ENCODE results near the gene BHLHE40. TPM values are rescaled to one million over a fixed set of nuclear protein-coding genes. Genes with fewer than 3 reads are reported as not detected.

The BHLHE40 gene
- total and polyA plus RNA-seq, 2 donors (not counting 3 experiments of a cell fraction or from before 2014, with no cell fraction given): 40.3 to 57.9 TPM

DNA sequence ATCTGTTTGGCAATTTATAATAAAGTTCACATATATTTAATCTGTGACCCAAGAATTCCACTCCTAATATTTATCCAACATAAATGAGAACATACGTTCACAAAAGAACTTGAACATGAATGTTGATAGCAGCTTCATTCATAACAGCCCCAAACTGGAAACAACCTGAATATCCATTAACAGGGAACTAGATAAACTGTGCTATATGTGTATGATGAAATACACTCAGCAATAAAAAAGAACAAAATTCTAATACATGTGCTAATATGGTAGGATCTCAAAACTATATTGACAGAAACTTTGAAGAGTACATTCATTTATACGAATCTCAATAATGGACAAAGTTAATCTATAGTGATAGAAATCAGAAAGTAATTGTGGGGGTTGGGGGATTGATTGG, 5.1 kb upstream of the BHLHE40 start:
- no TSS peak for BruUV-seq (replicated peaks)
- Histone ChIP-seq H3K9ac (replicated peaks; ENCODE audit: extremely low read depth, insufficient read depth, low read length) (no peak overlapping the region), H3K4me2 (ENCODE audit: insufficient read depth, low read length) (no peak overlapping the region), H2AFZ (ENCODE audit: low read depth, low read length) (no peak overlapping the region), H3K27me3 (ENCODE audit: control insufficient read depth in 2 of 2, insufficient read depth in 2 of 2, low read length in 2 of 2) (no peaks in the 10 kb centered on the region), H4K20me1 (replicated peaks; ENCODE audit: control insufficient read depth, extremely low read depth, insufficient read depth, low read length) (no peaks in the 10 kb centered on the region), H3K36me3 (ENCODE audit: control insufficient read depth in 2 of 2, extremely low read depth in 1 of 2, insufficient read depth in 2 of 2, low read length in 2 of 2) (no peaks in the 10 kb centered on the region), H3K4me3 (replicated peaks in 1 of 3; ENCODE audit: insufficient read depth in 1 of 3, low read depth in 1 of 3, low read length in 3 of 3) (no peak overlapping the region), H3K79me2 (ENCODE audit: control insufficient read depth, insufficient read depth, low read length) (no peaks in the 10 kb centered on the region), H3K9me3 (replicated peaks; ENCODE audit: control insufficient read depth, insufficient read depth, low read length) (no peaks in the 10 kb centered on the region), H3K4me1 (ENCODE audit: control insufficient read depth, extremely low read depth, insufficient read depth, low read length) (peaks cover 20% of the 10 kb centered on the region), H3K9me1 (replicated peaks; ENCODE audit: control insufficient read depth, extremely low read depth, insufficient read depth, low read length) (no peaks in the 10 kb centered on the region), H3K27ac (ENCODE audit: insufficient read depth, low read depth, low read length) (no peak overlapping the region)
- dilution Hi-C loops (cut with MboI; ENCODE audit: extremely low pct_ligation_motif_present, low sequenced_read_pairs) (no loop called here), intact Hi-C loops (cut with micrococcal nuclease) (no loop called here)
- POLR2A ChIA-PET: no interaction called here
- CTCF ChIA-PET: interaction anchor here (1.8 to 13.6 kb wide), 3 partner anchors 51 to 84 kb away, joined by 4 to 327 read pairs (median 46); no protein-coding TSS in a partner anchor
- DNase-seq (ENCODE audit: low read depth, low spot score): no peak
- no peak for TF ChIP-seq MYC (IDR thresholded peaks at IDR 0.05; ENCODE audit: low read depth, low read length)
- TF ChIP-seq EZH2 (IDR thresholded peaks at IDR 0.05; ENCODE audit: borderline replicate concordance, low read depth, low read length, severe bottlenecking): no peak
- no peak for TF ChIP-seq POLR2A (IDR thresholded peaks at IDR 0.05; ENCODE audit: low read depth, low read length)
- TF ChIP-seq JUN (IDR thresholded peaks at IDR 0.05; ENCODE audit: borderline replicate concordance, insufficient read depth, insufficient read length, low read depth): no peak
- no peak for TF ChIP-seq POLR2AphosphoS5 (IDR thresholded peaks at IDR 0.05; ENCODE audit: insufficient read depth, low read depth, low read length)
- FAIRE-seq: no peak

GRCh38 chr3:4976109-4976508, 3.1 kb upstream of the BHLHE40 start:
- Histone ChIP-seq H3K9ac (replicated peaks; ENCODE audit: extremely low read depth, insufficient read depth, low read length) (no peak overlapping the region), H3K9me3 (replicated peaks; ENCODE audit: control insufficient read depth, insufficient read depth, low read length) (no peaks in the 10 kb centered on the region), H3K27ac (ENCODE audit: insufficient read depth, low read depth, low read length) (peak overlapping the region; percentile 98), H3K4me2 (ENCODE audit: insufficient read depth, low read length) (peak overlapping the region; percentile 82), H3K4me3 (replicated peaks in 1 of 3; ENCODE audit: insufficient read depth in 1 of 3, low read depth in 1 of 3, low read length in 3 of 3) (no peak overlapping the region), H4K20me1 (replicated peaks; ENCODE audit: control insufficient read depth, extremely low read depth, insufficient read depth, low read length) (no peaks in the 10 kb centered on the region), H3K79me2 (ENCODE audit: control insufficient read depth, insufficient read depth, low read length) (peaks cover 17% of the 10 kb centered on the region), H3K9me1 (replicated peaks; ENCODE audit: control insufficient read depth, extremely low read depth, insufficient read depth, low read length) (no peaks in the 10 kb centered on the region), H3K27me3 (ENCODE audit: control insufficient read depth in 2 of 2, insufficient read depth in 2 of 2, low read length in 2 of 2) (no peaks in the 10 kb centered on the region), H3K4me1 (ENCODE audit: control insufficient read depth, extremely low read depth, insufficient read depth, low read length) (peaks cover 20% of the 10 kb centered on the region), H3K36me3 (ENCODE audit: control insufficient read depth in 2 of 2, extremely low read depth in 1 of 2, insufficient read depth in 2 of 2, low read length in 2 of 2) (no peaks in the 10 kb centered on the region), H2AFZ (ENCODE audit: low read depth, low read length) (no peak overlapping the region)
- FAIRE-seq (peak; percentile 66), DNase-seq (ENCODE audit: low read depth, low spot score) (peak; percentile 69)
- CTCF ChIA-PET: interaction anchor here (0.6 to 13.6 kb wide), 34 partner anchors 10 to 318 kb away, joined by 3 to 327 read pairs (median 4); no protein-coding TSS in a partner anchor
- no TSS peak for BruUV-seq (replicated peaks)
- POLR2A ChIA-PET: interaction anchor here (1.5 kb wide), 1 partner anchor 264 kb away, joined by 4 read pairs; no protein-coding TSS in a partner anchor
- intact Hi-C loops (cut with micrococcal nuclease): loop anchor here (1.0 to 5.0 kb wide), 3 partner anchors 82 to 624 kb away; no protein-coding TSS in a partner anchor
- TF ChIP-seq GATA2 (IDR thresholded peaks at IDR 0.05; ENCODE audit: insufficient read depth, insufficient read length, low read depth, low read length): no peak
- no peak for TF ChIP-seq FOS (IDR thresholded peaks at IDR 0.05; ENCODE audit: borderline replicate concordance, insufficient read depth, low read length)
- TF ChIP-seq POLR2AphosphoS5 (IDR thresholded peaks at IDR 0.05; ENCODE audit: insufficient read depth, low read depth, low read length): no peak
- TF ChIP-seq JUN (IDR thresholded peaks at IDR 0.05; ENCODE audit: borderline replicate concordance, insufficient read depth, insufficient read length, low read depth): no peak
- no peak for TF ChIP-seq EZH2 (IDR thresholded peaks at IDR 0.05; ENCODE audit: borderline replicate concordance, low read depth, low read length, severe bottlenecking)
- TF ChIP-seq, protein P1, sequence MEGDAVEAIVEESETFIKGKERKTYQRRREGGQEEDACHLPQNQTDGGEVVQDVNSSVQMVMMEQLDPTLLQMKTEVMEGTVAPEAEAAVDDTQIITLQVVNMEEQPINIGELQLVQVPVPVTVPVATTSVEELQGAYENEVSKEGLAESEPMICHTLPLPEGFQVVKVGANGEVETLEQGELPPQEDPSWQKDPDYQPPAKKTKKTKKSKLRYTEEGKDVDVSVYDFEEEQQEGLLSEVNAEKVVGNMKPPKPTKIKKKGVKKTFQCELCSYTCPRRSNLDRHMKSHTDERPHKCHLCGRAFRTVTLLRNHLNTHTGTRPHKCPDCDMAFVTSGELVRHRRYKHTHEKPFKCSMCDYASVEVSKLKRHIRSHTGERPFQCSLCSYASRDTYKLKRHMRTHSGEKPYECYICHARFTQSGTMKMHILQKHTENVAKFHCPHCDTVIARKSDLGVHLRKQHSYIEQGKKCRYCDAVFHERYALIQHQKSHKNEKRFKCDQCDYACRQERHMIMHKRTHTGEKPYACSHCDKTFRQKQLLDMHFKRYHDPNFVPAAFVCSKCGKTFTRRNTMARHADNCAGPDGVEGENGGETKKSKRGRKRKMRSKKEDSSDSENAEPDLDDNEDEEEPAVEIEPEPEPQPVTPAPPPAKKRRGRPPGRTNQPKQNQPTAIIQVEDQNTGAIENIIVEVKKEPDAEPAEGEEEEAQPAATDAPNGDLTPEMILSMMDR (IDR thresholded peaks at IDR 0.05; ENCODE audit: extremely low read depth in 1 of 2, insufficient read depth in 1 of 2, low read depth in 1 of 2, low read length in 2 of 2): peak; percentile 54 to 56
- dilution Hi-C loops (cut with MboI; ENCODE audit: extremely low pct_ligation_motif_present, low sequenced_read_pairs): no loop called here
